ENCODE results near the gene WBP1.

WBP1 gene

GRCh38 chr2:74486141-74486540 lies 27.9 kb downstream of the WBP1 start:
- Histone ChIP-seq H3K36me3 (peaks cover 17 to 51% (median 31%) of the 10 kb centered on the region in 3 donors), H3K27ac (no peak overlapping the region), H3K4me1 (peaks cover 0 to 21% (median 18%) of the 10 kb centered on the region in 4 donors), H3K27me3 (no peaks in the 10 kb centered on the region), H3K9me3 (no peaks in the 10 kb centered on the region), H3K4me3 (no peak overlapping the region)
- intact Hi-C loops (cut with DNase I; ENCODE audit: low total_unique reads): no loop called here
- no peak for TF ChIP-seq CTCF (IDR thresholded peaks at IDR 0.05)
- DNase-seq: no peak

DNA sequence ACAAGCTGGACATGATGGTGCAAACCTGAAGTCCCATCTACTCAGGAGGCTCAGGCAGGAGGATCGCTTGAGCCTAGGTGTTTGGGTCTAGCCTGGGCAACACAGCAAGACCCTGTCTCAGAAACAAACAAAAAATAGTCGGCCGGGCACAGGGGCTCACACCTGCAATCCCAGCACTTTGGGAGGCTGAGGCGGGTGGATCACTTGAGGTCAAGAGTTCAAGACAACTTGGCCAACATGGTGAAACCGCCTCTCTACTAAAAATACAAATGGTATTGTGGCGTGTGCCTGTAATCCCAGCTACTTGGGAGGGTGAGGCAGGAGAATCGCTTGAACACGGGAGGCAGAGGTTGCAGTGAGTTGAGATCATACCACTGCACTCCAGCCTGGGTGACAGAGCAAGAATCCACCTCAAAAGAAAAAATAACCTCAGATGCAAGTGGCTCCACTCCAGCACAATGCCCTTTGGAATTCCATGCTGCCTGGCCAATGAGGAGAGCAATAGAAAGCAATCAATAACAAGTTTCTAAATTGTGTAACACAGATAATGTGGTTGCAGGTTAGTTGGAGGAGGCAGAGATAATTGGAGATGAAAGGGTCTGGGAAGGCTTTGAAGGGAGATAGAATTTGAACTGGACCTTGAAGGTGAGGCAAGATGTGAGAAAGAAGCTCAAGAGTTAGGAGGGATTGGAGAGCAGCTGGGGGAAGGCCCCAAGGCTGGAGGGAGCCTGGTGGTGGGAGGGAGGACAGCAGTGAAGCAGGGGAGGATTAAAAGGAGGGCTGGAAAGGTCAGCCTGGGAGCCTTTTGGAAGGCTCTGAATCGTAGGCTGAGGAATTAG lies 30.6 kb downstream of the WBP1 start:
- H3K36me3 ChIP-seq: peaks cover 38 to 73% (median 58%) of the 10 kb centered on the region in 3 donors
- H3K27me3 ChIP-seq: no peaks in the 10 kb centered on the region
- H3K9me3 ChIP-seq: no peaks in the 10 kb centered on the region
- intact Hi-C loops (cut with DNase I; ENCODE audit: low total_unique reads): no loop called here
- no peak overlapping the region for H3K4me3 ChIP-seq
- H3K27ac ChIP-seq: no peak overlapping the region
- DNase-seq: no peak
- H3K4me1 ChIP-seq: peaks cover 0 to 3% (median 1%) of the 10 kb centered on the region in 4 donors
- TF ChIP-seq CTCF (IDR thresholded peaks at IDR 0.05): no peak

- H3K4me3 ChIP-seq: no peak overlapping the region
- H3K36me3 ChIP-seq: peaks cover 38 to 80% (median 58%) of the 10 kb centered on the region in 3 donors
- no peak overlapping the region for H3K27ac ChIP-seq
- DNase-seq: no peak
- no peaks in the 10 kb centered on the region for H3K4me1 ChIP-seq
- no peak for TF ChIP-seq CTCF (IDR thresholded peaks at IDR 0.05)
- intact Hi-C loops (cut with DNase I; ENCODE audit: low total_unique reads): no loop called here
- no peaks in the 10 kb centered on the region for H3K9me3 ChIP-seq
- no peaks in the 10 kb centered on the region for H3K27me3 ChIP-seq
These were observed 31.7 kb downstream of the WBP1 start for GRCh38 chr2:74489906-74490305.

- Histone ChIP-seq H3K4me1 (no peaks in the 10 kb centered on the region), H3K36me3 (peaks cover 32 to 62% (median 44%) of the 10 kb centered on the region in 3 donors), H3K27ac (no peak overlapping the region)
These were observed 33.7 kb downstream of the WBP1 start for GRCh38 chr2:74491648-74492544.

More at GRCh38 chr2:74491648-74492544, 33.7 kb downstream of the WBP1 start:
- no peak for DNase-seq
- no peak for TF ChIP-seq CTCF (IDR thresholded peaks at IDR 0.05)
- intact Hi-C loops (cut with DNase I; ENCODE audit: low total_unique reads): no loop called here
- peaks cover 0 to 2% of the 10 kb centered on the region in 2 donors for H3K27me3 ChIP-seq
- H3K4me3 ChIP-seq: no peak overlapping the region
- H3K9me3 ChIP-seq: no peaks in the 10 kb centered on the region
